ENCODE results near the gene ZC3H13. TPM values are rescaled to one million over a fixed set of nuclear protein-coding genes. Genes with fewer than 3 reads are reported as not detected.

Gene ZC3H13
- total RNA-seq, 1 experiment from 2014 or later = 44.2 TPM

- Histone ChIP-seq H3K9me3 (replicated peaks) (no peaks in the 10 kb centered on the region), H3K27me3 (no peaks in the 10 kb centered on the region), H3K27ac (no peak overlapping the region), H3K4me3 (no peak overlapping the region), H3K4me1 (no peaks in the 10 kb centered on the region), H3K36me3 (no peaks in the 10 kb centered on the region)
- DNase-seq = no peak
These were observed 102.1 kb downstream of the ZC3H13 start for GRCh38 chr13:45950386-45951000.

- Histone ChIP-seq H3K9me3 (replicated peaks) (no peaks in the 10 kb centered on the region), H3K27ac (no peak overlapping the region), H3K4me1 (no peaks in the 10 kb centered on the region), H3K27me3 (no peaks in the 10 kb centered on the region), H3K36me3 (no peaks in the 10 kb centered on the region), H3K4me3 (no peak overlapping the region)
- no peak for DNase-seq
These were observed 103.4 kb downstream of the ZC3H13 start for GRCh38 chr13:45949161-45949560.

GRCh38 chr13:45943965-45944364 is 108.6 kb downstream of the ZC3H13 start:
- no peak overlapping the region for H3K4me3 ChIP-seq
- no peak for DNase-seq

GRCh38 chr13:45943120-45943519 is 109.4 kb downstream of the ZC3H13 start:
- Histone ChIP-seq H3K27me3 (no peaks in the 10 kb centered on the region; the same call in 1 of the 2 replicates), H3K27ac (no peak overlapping the region), H3K9me3 (replicated peaks) (no peaks in the 10 kb centered on the region), H3K4me1 (no peaks in the 10 kb centered on the region), H3K36me3 (no peaks in the 10 kb centered on the region), H3K4me3 (no peak overlapping the region)
- DNase-seq = no peak

More at GRCh38 chr13:45943965-45944364, 108.6 kb downstream of the ZC3H13 start:
- no peaks in the 10 kb centered on the region for H3K4me1 ChIP-seq
- no peaks in the 10 kb centered on the region; the same call in 1 of the 2 replicates for H3K27me3 ChIP-seq
- H3K36me3 ChIP-seq = no peaks in the 10 kb centered on the region
- H3K9me3 ChIP-seq (replicated peaks) = no peaks in the 10 kb centered on the region
- no peak overlapping the region for H3K27ac ChIP-seq

- Histone ChIP-seq H3K4me3 (no peak overlapping the region), H3K36me3 (no peaks in the 10 kb centered on the region), H3K27ac (no peak overlapping the region), H3K9me3 (replicated peaks) (no peaks in the 10 kb centered on the region), H3K4me1 (no peaks in the 10 kb centered on the region), H3K27me3 (no peaks in the 10 kb centered on the region; the same call in 1 of the 2 replicates)
- no peak for DNase-seq
These were observed 111.3 kb downstream of the ZC3H13 start for GRCh38 chr13:45941261-45941660.

GRCh38 chr13:45940061-45940460 is 112.5 kb downstream of the ZC3H13 start:
- H3K36me3 ChIP-seq = no peaks in the 10 kb centered on the region
- H3K27ac ChIP-seq = no peak overlapping the region
- H3K9me3 ChIP-seq (replicated peaks) = no peaks in the 10 kb centered on the region
- H3K4me3 ChIP-seq = no peak overlapping the region
- DNase-seq = no peak
- H3K4me1 ChIP-seq = no peaks in the 10 kb centered on the region
- no peaks in the 10 kb centered on the region; the same call in 1 of the 2 replicates for H3K27me3 ChIP-seq

GRCh38 chr13:45936621-45937020 is 115.9 kb downstream of the ZC3H13 start:
- no peaks in the 10 kb centered on the region for H3K9me3 ChIP-seq (replicated peaks)
- H3K27me3 ChIP-seq = no peaks in the 10 kb centered on the region
- no peak for DNase-seq

GRCh38 chr13:45934283-45934682 is 118.3 kb downstream of the ZC3H13 start:
- DNase-seq = no peak
- Histone ChIP-seq H3K27ac (no peak overlapping the region), H3K27me3 (no peaks in the 10 kb centered on the region), H3K4me3 (no peak overlapping the region), H3K36me3 (no peaks in the 10 kb centered on the region), H3K4me1 (no peaks in the 10 kb centered on the region), H3K9me3 (replicated peaks) (no peaks in the 10 kb centered on the region)

More at GRCh38 chr13:45936621-45937020, 115.9 kb downstream of the ZC3H13 start:
- H3K36me3 ChIP-seq = no peaks in the 10 kb centered on the region
- no peak overlapping the region for H3K4me3 ChIP-seq
- no peaks in the 10 kb centered on the region for H3K4me1 ChIP-seq
- H3K27ac ChIP-seq = no peak overlapping the region

- Histone ChIP-seq H3K4me1 (no peaks in the 10 kb centered on the region), H3K4me3 (no peak overlapping the region), H3K9me3 (replicated peaks) (no peaks in the 10 kb centered on the region), H3K27me3 (no peaks in the 10 kb centered on the region), H3K36me3 (no peaks in the 10 kb centered on the region), H3K27ac (no peak overlapping the region)
- no peak for DNase-seq
These were observed 119.2 kb downstream of the ZC3H13 start for GRCh38 chr13:45933203-45933908.

- DNase-seq = no peak
- no peaks in the 10 kb centered on the region for H3K4me1 ChIP-seq
- no peaks in the 10 kb centered on the region for H3K36me3 ChIP-seq
- H3K9me3 ChIP-seq (replicated peaks) = no peaks in the 10 kb centered on the region
- no peaks in the 10 kb centered on the region for H3K27me3 ChIP-seq
- no peak overlapping the region for H3K4me3 ChIP-seq
- no peak overlapping the region for H3K27ac ChIP-seq
These were observed 119.9 kb downstream of the ZC3H13 start for GRCh38 chr13:45932676-45933075.

GRCh38 chr13:45932172-45932571 is 120.4 kb downstream of the ZC3H13 start:
- no peak for DNase-seq
- Histone ChIP-seq H3K27me3 (no peaks in the 10 kb centered on the region), H3K4me1 (no peaks in the 10 kb centered on the region), H3K27ac (no peak overlapping the region), H3K36me3 (no peaks in the 10 kb centered on the region), H3K4me3 (no peak overlapping the region), H3K9me3 (replicated peaks) (no peaks in the 10 kb centered on the region)

GRCh38 chr13:45931211-45931610 is 121.3 kb downstream of the ZC3H13 start:
- no peaks in the 10 kb centered on the region for H3K36me3 ChIP-seq
- no peak overlapping the region for H3K4me3 ChIP-seq
- H3K4me1 ChIP-seq = no peaks in the 10 kb centered on the region
- H3K27ac ChIP-seq = no peak overlapping the region
- no peaks in the 10 kb centered on the region for H3K27me3 ChIP-seq
- DNase-seq = no peak
- H3K9me3 ChIP-seq (replicated peaks) = no peaks in the 10 kb centered on the region

GRCh38 chr13:45930177-45930576 is 122.4 kb downstream of the ZC3H13 start:
- no peak overlapping the region for H3K27ac ChIP-seq
- no peak for DNase-seq
- H3K36me3 ChIP-seq = no peaks in the 10 kb centered on the region
- H3K4me1 ChIP-seq = no peaks in the 10 kb centered on the region
- H3K27me3 ChIP-seq = no peaks in the 10 kb centered on the region
- no peaks in the 10 kb centered on the region for H3K9me3 ChIP-seq (replicated peaks)
- H3K4me3 ChIP-seq = no peak overlapping the region

GRCh38 chr13:45928843-45929242 is 123.7 kb downstream of the ZC3H13 start:
- DNase-seq = no peak
- no peaks in the 10 kb centered on the region for H3K4me1 ChIP-seq
- no peaks in the 10 kb centered on the region for H3K27me3 ChIP-seq

GRCh38 chr13:45928176-45928575 is 124.4 kb downstream of the ZC3H13 start:
- Histone ChIP-seq H3K27me3 (no peaks in the 10 kb centered on the region), H3K9me3 (replicated peaks) (no peaks in the 10 kb centered on the region), H3K4me3 (no peak overlapping the region), H3K36me3 (no peaks in the 10 kb centered on the region), H3K4me1 (no peaks in the 10 kb centered on the region), H3K27ac (no peak overlapping the region)
- no peak for DNase-seq

More at GRCh38 chr13:45928843-45929242, 123.7 kb downstream of the ZC3H13 start:
- no peaks in the 10 kb centered on the region for H3K36me3 ChIP-seq
- H3K9me3 ChIP-seq (replicated peaks) = no peaks in the 10 kb centered on the region
- H3K4me3 ChIP-seq = no peak overlapping the region
- no peak overlapping the region for H3K27ac ChIP-seq

GRCh38 chr13:45926741-45927140 is 125.8 kb downstream of the ZC3H13 start:
- no peak for DNase-seq
- H3K27me3 ChIP-seq = no peaks in the 10 kb centered on the region
- no peaks in the 10 kb centered on the region for H3K36me3 ChIP-seq
- H3K27ac ChIP-seq = no peak overlapping the region
- H3K4me3 ChIP-seq = no peak overlapping the region
- no peaks in the 10 kb centered on the region for H3K4me1 ChIP-seq
- no peaks in the 10 kb centered on the region for H3K9me3 ChIP-seq (replicated peaks)
